ENCODE measurements around the gene LRP11. TPM values are rescaled to one million over a fixed set of nuclear protein-coding genes. Genes with fewer than 3 reads are reported as not detected.

The LRP11 gene
- total and polyA plus RNA-seq, 9 of the 15 experiments (the other 6 are each of a cell fraction or from before 2014, with no cell fraction given): 0.51 to 3.5 (median 2.4) TPM

DNA sequence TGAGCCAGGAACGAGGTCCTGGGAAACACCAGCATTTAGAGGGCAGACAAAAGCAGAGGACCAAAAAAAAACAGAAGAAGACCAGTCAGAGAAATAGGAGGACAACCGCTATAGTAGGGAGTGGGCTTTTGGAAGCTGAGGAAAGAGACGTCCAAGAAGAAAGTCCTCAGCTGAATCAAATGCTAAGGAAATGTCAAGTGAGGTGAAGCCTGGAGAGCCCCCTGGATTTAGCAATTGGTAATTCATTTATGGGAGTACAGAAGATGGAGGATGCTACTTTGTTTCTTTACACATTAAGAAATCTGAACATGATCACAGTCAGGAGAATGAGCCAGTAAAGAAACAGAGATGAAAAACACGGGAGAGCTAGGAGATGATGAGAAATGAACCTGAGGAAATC is 41.1 kb downstream of the LRP11 start:
- H4K20me1 ChIP-seq (replicated peaks; ENCODE audit: control insufficient read depth, insufficient read depth, low read length): no peaks in the 10 kb centered on the region
- H3K27ac ChIP-seq (ENCODE audit: extremely low read depth, low read depth, low read length): no peak overlapping the region
- peak overlapping the region; percentile 5; the same call in 1 of the 2 replicates for H2AFZ ChIP-seq (ENCODE audit: low read depth, low read length)
- BruUV-seq (replicated peaks): no TSS peak
- no peaks in the 10 kb centered on the region for H3K27me3 ChIP-seq (ENCODE audit: control insufficient read depth in 2 of 2, insufficient read depth in 2 of 2, low read length in 2 of 2)
- CTCF ChIA-PET (ENCODE audit: low intra/inter-chr PET ratio): interaction anchor here (0.6 to 0.9 kb wide), 3 partner anchors 99 to 194 kb away, joined by 3 read pairs; no protein-coding TSS in a partner anchor
- no peaks in the 10 kb centered on the region for H3K79me2 ChIP-seq (ENCODE audit: control insufficient read depth, insufficient read depth, low read length)
- no peaks in the 10 kb centered on the region for H3K9me3 ChIP-seq (replicated peaks; ENCODE audit: control insufficient read depth, insufficient read depth, low read depth, low read length)
- no peak overlapping the region for H3K9ac ChIP-seq (ENCODE audit: insufficient read depth in 1 of 2, low read depth in 2 of 2, low read length in 2 of 2)
- DNase-seq (ENCODE audit: extremely low read depth in 1 of 4, low spot score in 3 of 4): peak in 2 of 4 experiments; percentile 20 to 33
- in situ Hi-C loops (cut with MboI) (loop anchor here (5.0 kb wide), 1 partner anchor 101 kb away; no protein-coding TSS in a partner anchor), intact Hi-C loops (cut with micrococcal nuclease) (loop anchor here (2.0 kb wide), 1 partner anchor 98 kb away; no protein-coding TSS in a partner anchor)
- 18% methylated on average over 4 of the region's 4 CpGs for WGBS (ENCODE audit: insufficient coverage, low coverage, missing lambda C conversion rate)
- no peaks in the 10 kb centered on the region for H3K9me1 ChIP-seq (ENCODE audit: control insufficient read depth, insufficient read depth, low read length)
- POLR2A ChIA-PET: interaction anchor here (0.7 to 1.0 kb wide), 4 partner anchors 9 to 279 kb away, joined by 3 to 4 read pairs (median 4); no protein-coding TSS in a partner anchor
- H3K4me1 ChIP-seq (replicated peaks in 1 of 2; ENCODE audit: control insufficient read depth in 2 of 2, insufficient read depth in 2 of 2, low read length in 2 of 2): peaks cover 5 to 10% of the 10 kb centered on the region in 2 experiments; a peak in 4 of 5 replicates
- H3K4me3 ChIP-seq: no peak overlapping the region
- H3K4me2 ChIP-seq (ENCODE audit: insufficient read depth, low read length): no peak overlapping the region
- H3K36me3 ChIP-seq (ENCODE audit: control insufficient read depth, insufficient read depth, low read length): no peaks in the 10 kb centered on the region
- no peak for FAIRE-seq
- peak; percentile 66 for ATAC-seq
- TF ChIP-seq SMC3 (conservative IDR thresholded peaks at IDR 0.05; ENCODE audit: insufficient read depth, low read depth, low read length): 0 out of 2 replicates have a peak, but pooled peaks have one; percentile 12
- no peak for TF ChIP-seq PPARD (CRISPR knock-in tag; IDR thresholded peaks at IDR 0.05)
- TF ChIP-seq SRF (CRISPR knock-in tag; IDR thresholded peaks at IDR 0.05): no peak
- no peak for TF ChIP-seq ZNF551 (CRISPR knock-in tag; IDR thresholded peaks at IDR 0.05)
- no peak for TF ChIP-seq STAG1 (CRISPR knock-in tag; IDR thresholded peaks at IDR 0.05; ENCODE audit: borderline replicate concordance)
- no peak for TF ChIP-seq NEUROD1 (IDR thresholded peaks at IDR 0.05; ENCODE audit: borderline replicate concordance, low read depth, low read length, partially characterized antibody)
- TF ChIP-seq, protein P1, sequence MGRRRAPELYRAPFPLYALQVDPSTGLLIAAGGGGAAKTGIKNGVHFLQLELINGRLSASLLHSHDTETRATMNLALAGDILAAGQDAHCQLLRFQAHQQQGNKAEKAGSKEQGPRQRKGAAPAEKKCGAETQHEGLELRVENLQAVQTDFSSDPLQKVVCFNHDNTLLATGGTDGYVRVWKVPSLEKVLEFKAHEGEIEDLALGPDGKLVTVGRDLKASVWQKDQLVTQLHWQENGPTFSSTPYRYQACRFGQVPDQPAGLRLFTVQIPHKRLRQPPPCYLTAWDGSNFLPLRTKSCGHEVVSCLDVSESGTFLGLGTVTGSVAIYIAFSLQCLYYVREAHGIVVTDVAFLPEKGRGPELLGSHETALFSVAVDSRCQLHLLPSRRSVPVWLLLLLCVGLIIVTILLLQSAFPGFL (CRISPR knock-in tag; IDR thresholded peaks at IDR 0.05): no peak
- TF ChIP-seq, protein P2, sequence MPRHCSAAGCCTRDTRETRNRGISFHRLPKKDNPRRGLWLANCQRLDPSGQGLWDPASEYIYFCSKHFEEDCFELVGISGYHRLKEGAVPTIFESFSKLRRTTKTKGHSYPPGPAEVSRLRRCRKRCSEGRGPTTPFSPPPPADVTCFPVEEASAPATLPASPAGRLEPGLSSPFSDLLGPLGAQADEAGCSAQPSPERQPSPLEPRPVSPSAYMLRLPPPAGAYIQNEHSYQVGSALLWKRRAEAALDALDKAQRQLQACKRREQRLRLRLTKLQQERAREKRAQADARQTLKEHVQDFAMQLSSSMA (CRISPR knock-in tag; IDR thresholded peaks at IDR 0.05): no peak
- TF ChIP-seq NR4A1 (CRISPR knock-in tag; IDR thresholded peaks at IDR 0.05): no peak
- TF ChIP-seq NR4A1 (tag; IDR thresholded peaks at IDR 0.05): no peak
- TF ChIP-seq PURB (CRISPR knock-in tag; IDR thresholded peaks at IDR 0.05; ENCODE audit: low read depth): no peak
- no peak for TF ChIP-seq EZH2 (IDR thresholded peaks at IDR 0.05; ENCODE audit: borderline replicate concordance, low read depth, low read length)
- no peak for TF ChIP-seq ZZZ3 (IDR thresholded peaks at IDR 0.05)
- TF ChIP-seq NR2F6 (CRISPR knock-in tag; IDR thresholded peaks at IDR 0.05): no peak
- no peak for TF ChIP-seq SP1 (CRISPR knock-in tag; IDR thresholded peaks at IDR 0.05)
- TF ChIP-seq, protein P3, sequence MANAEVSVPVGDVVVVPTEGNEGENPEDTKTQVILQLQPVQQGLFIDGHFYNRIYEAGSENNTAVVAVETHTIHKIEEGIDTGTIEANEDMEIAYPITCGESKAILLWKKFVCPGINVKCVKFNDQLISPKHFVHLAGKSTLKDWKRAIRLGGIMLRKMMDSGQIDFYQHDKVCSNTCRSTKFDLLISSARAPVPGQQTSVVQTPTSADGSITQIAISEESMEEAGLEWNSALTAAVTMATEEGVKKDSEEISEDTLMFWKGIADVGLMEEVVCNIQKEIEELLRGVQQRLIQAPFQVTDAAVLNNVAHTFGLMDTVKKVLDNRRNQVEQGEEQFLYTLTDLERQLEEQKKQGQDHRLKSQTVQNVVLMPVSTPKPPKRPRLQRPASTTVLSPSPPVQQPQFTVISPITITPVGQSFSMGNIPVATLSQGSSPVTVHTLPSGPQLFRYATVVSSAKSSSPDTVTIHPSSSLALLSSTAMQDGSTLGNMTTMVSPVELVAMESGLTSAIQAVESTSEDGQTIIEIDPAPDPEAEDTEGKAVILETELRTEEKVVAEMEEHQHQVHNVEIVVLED (CRISPR knock-in tag; IDR thresholded peaks at IDR 0.05): no peak
- peak in 1 of 2 experiments; percentile 63; a peak in 2 of 4 replicates for TF ChIP-seq RAD21 (CRISPR knock-in tag; conservative IDR thresholded peaks at IDR 0.05 in 1 of 2, IDR thresholded peaks at IDR 0.05 in 1 of 2)
